SK-N-SH (cell line): Measurements from ENCODE around the gene DLG2. TPM values are rescaled to one million over a fixed set of nuclear protein-coding genes. Genes with fewer than 3 reads are reported as not detected.

ENCODE experiments used
- CTCF ChIA-PET: fragments of 300-600, 350-600 bp; formaldehyde crosslinking; extraction: SDS; loops from one replicate; lab custom pipeline; 2021; lab: Yijun Ruan, JAX
- POLR2A ChIA-PET: fragments of 350-600 bp; sonication (Branson Sonifier 250); formaldehyde crosslinking; extraction: SDS; loops from one replicate; lab custom pipeline; 2020; ENCODE audit warnings: antibody characterized with exemption, inconsistent platforms; lab: Yijun Ruan, JAX
- DNase-seq: peaks from one replicate; pipeline ENCODE4 v3.0.0; 2012
- H2AFZ ChIP-seq: fragments of 200-600 bp; sonication (generic); 2 replicates; pipeline ENCODE4 v1.8.1; 2016; ENCODE audit warnings: antibody characterized with exemption, mild to moderate bottlenecking, low read depth
- H3F3A ChIP-seq: fragments of 200-600 bp; sonication (generic); replicated peaks from 2 replicates; pipeline ENCODE3; 2016; ENCODE audit warnings: antibody characterized with exemption, mild to moderate bottlenecking; ENCODE audit not compliant: insufficient read depth
- H3K27ac ChIP-seq, 2 experiments: fragments of 200-500 bp in 1 of 2; fragments of 200-600 bp in 1 of 2; sonication (Bioruptor generic) in 1 of 2; sonication (generic), shearing (Covaris generic) in 1 of 2; 2 replicates each; pipeline versions ENCODE4 v1.5.1 to v1.6.1; 2014 to 2016; ENCODE audit warnings: low read depth in 2 of 2, inconsistent platforms in 1 of 2, low read length in 1 of 2, mild to moderate bottlenecking in 1 of 2, mixed read lengths in 1 of 2
- H3K27me3 ChIP-seq: fragments of 200-600 bp; sonication (generic), shearing (Covaris generic); 2 replicates; pipeline ENCODE4 v1.6.1; 2016; ENCODE audit warnings: mixed run types; ENCODE audit not compliant: insufficient read depth
- H3K36me3 ChIP-seq, 2 experiments: fragments of 200-500 bp in 1 of 2; fragments of 200-600 bp in 1 of 2; sonication (Bioruptor generic) in 1 of 2; sonication (generic) in 1 of 2; replicated peaks in 1 of 2; 2 replicates each; pipeline versions ENCODE3 to v1.5.1; 2014 to 2016; ENCODE audit warnings: low read length in 1 of 2, mild to moderate bottlenecking in 1 of 2; ENCODE audit not compliant: insufficient read depth in 2 of 2, control insufficient read depth in 1 of 2
- H3K4me1 ChIP-seq, 2 experiments: fragments of 200-500 bp in 1 of 2; fragments of 200-600 bp in 1 of 2; sonication (Bioruptor generic) in 1 of 2; sonication (generic), shearing (Covaris generic) in 1 of 2; 2 replicates each; pipeline versions ENCODE4 v1.5.1 to v1.6.1; 2014 to 2016; ENCODE audit warnings: low read depth in 1 of 2, low read length in 1 of 2, mixed run types in 1 of 2; ENCODE audit not compliant: insufficient read depth in 2 of 2, control insufficient read depth in 1 of 2
- H3K4me2 ChIP-seq: fragments of 200-600 bp; sonication (generic), shearing (Covaris generic); 2 replicates; pipeline ENCODE4 v1.6.1; 2017; ENCODE audit warnings: mixed run types
- H3K4me3 ChIP-seq, 2 experiments: fragments of 200-500 bp in 1 of 2; fragments of 200-600 bp in 1 of 2; sonication (Bioruptor generic) in 1 of 2; sonication (generic), shearing (Covaris generic) in 1 of 2; 2 replicates each; pipeline versions ENCODE4 v1.5.1 to v1.8.1; 2014 to 2016; ENCODE audit warnings: low read depth in 2 of 2, inconsistent platforms in 1 of 2, low read length in 1 of 2, mild to moderate bottlenecking in 1 of 2, mixed read lengths in 1 of 2, moderate library complexity in 1 of 2
- H3K79me2 ChIP-seq: fragments of 200-600 bp; sonication (generic); 2 replicates; pipeline ENCODE4 v1.8.1; 2017; ENCODE audit warnings: mild to moderate bottlenecking; ENCODE audit not compliant: insufficient read depth
- H3K9ac ChIP-seq: fragments of 200-600 bp; sonication (generic); 2 replicates; pipeline ENCODE4 v1.6.1; 2017; ENCODE audit warnings: mixed run types
- H3K9me2 ChIP-seq: fragments of 200-600 bp; sonication (generic); 2 replicates; pipeline ENCODE4 v1.6.1; 2017; ENCODE audit warnings: mixed run types
- H3K9me3 ChIP-seq: fragments of 200-600 bp; sonication (generic); 2 replicates; pipeline ENCODE4 v1.6.1; 2017; ENCODE audit warnings: mixed run types, mild to moderate bottlenecking, moderate library complexity
- H4K20me1 ChIP-seq: fragments of 200-600 bp; sonication (generic); 2 replicates; pipeline ENCODE4 v1.6.1; 2017; ENCODE audit warnings: mild to moderate bottlenecking, mixed run types; ENCODE audit not compliant: insufficient read depth
- CHD2 ChIP-seq: fragments of 150-350 bp; IDR thresholded peaks from 2 replicates; pipeline ENCODE4 v1.6.1; 2018; ENCODE audit warnings: low read length; ENCODE audit not compliant: partially characterized antibody
- ELF1 ChIP-seq: IDR thresholded peaks from 2 replicates; pipeline ENCODE4 v1.4.0; 2012
- EP300 ChIP-seq, 2 experiments: IDR thresholded peaks; 2 replicates each; pipeline versions ENCODE4 v1.4.0 to v1.6.1; 2012; ENCODE audit warnings: borderline replicate concordance in 1 of 2, low read depth in 1 of 2, low read length in 1 of 2
- FOXM1 ChIP-seq: IDR thresholded peaks from 2 replicates; pipeline ENCODE4 v1.4.0; 2012; ENCODE audit warnings: low read depth, mild to moderate bottlenecking
- GABPA ChIP-seq: IDR thresholded peaks from 2 replicates; pipeline ENCODE4 v1.4.0; 2012; ENCODE audit warnings: low read depth, mild to moderate bottlenecking
- GATA2 ChIP-seq: sonication (generic); formaldehyde crosslinking; IDR thresholded peaks from 2 replicates; pipeline ENCODE4 v1.5.0; 2020; ENCODE audit warnings: mild to moderate bottlenecking, missing genetic modification reagents
- JUND ChIP-seq: IDR thresholded peaks from 2 replicates; pipeline ENCODE4 v1.4.0; 2012
- MEF2A ChIP-seq: IDR thresholded peaks from 2 replicates; pipeline ENCODE4 v1.4.0; 2012; ENCODE audit warnings: low read depth, borderline replicate concordance
- POLR2AphosphoS5 ChIP-seq: IDR thresholded peaks from 2 replicates; pipeline ENCODE4 v1.6.1; 2012; ENCODE audit warnings: low read depth, low read length
- RAD21 ChIP-seq: IDR thresholded peaks from 2 replicates; pipeline ENCODE4 v1.6.1; 2012; ENCODE audit warnings: mild to moderate bottlenecking, low read length
- RCOR1 ChIP-seq: fragments of 150-350 bp; IDR thresholded peaks from 2 replicates; pipeline ENCODE4 v1.6.1; 2017; ENCODE audit warnings: antibody characterized with exemption, low read length
- RFX5 ChIP-seq: IDR thresholded peaks from 2 replicates; pipeline ENCODE4 v1.6.1; 2012; ENCODE audit warnings: mild to moderate bottlenecking, improper control_type of control experiment, low read length
- RXRA ChIP-seq: IDR thresholded peaks from 2 replicates; pipeline ENCODE4 v1.4.0; 2012; ENCODE audit warnings: low read depth, mild to moderate bottlenecking, borderline replicate concordance
- YY1 ChIP-seq: IDR thresholded peaks from 2 replicates; pipeline ENCODE4 v1.4.0; 2012; ENCODE audit warnings: low read depth, mild to moderate bottlenecking
- WGBS: methylation state at CpG from one replicate; pipeline ENCODE4 v1.1.6; 2017; ENCODE audit warnings: low lambda C conversion rate; 5-methylcytosine and 5-hydroxymethylcytosine counted together
- polyA plus RNA-seq, 3 experiments: library from polyadenylated mRNA; depleted of rRNA; stranded (reverse); fragments of >200 nt; gene quantifications; 2 replicates each; pipeline ENCODE4 v1.2.3, GENCODE V29; 2012
- TF ChIP-seq, protein P1 (sequence below): IDR thresholded peaks from 2 replicates; pipeline ENCODE4 v1.4.0; 2012; ENCODE audit warnings: low read depth, borderline replicate concordance
- TF ChIP-seq, protein P2 (sequence below): fragments of 200-600 bp; sonication (generic); IDR thresholded peaks from 2 replicates; pipeline ENCODE4 v1.6.1; 2017; ENCODE audit warnings: antibody characterized with exemption, mild to moderate bottlenecking, moderate library complexity
- TF ChIP-seq, protein P3 (sequence below): IDR thresholded peaks from 2 replicates; pipeline ENCODE4 v1.4.0; 2012; ENCODE audit warnings: low read depth, borderline replicate concordance
- TF ChIP-seq, protein P4 (sequence below): IDR thresholded peaks from 2 replicates; pipeline ENCODE4 v1.4.0; 2012; ENCODE audit warnings: low read depth
- TF ChIP-seq, protein P5 (sequence below): IDR thresholded peaks from 2 replicates; pipeline ENCODE4; 2012
- TF ChIP-seq, protein P6 (sequence below): fragments of 150-350 bp; IDR thresholded peaks from 2 replicates; pipeline ENCODE4 v1.6.1; 2017; ENCODE audit warnings: antibody characterized with exemption, low read length, low read depth, borderline replicate concordance

The DLG2 gene
- polyA plus RNA-seq, 1 of the 3 experiments (the other 2 are of a cell fraction), result 0.21 TPM

DNA sequence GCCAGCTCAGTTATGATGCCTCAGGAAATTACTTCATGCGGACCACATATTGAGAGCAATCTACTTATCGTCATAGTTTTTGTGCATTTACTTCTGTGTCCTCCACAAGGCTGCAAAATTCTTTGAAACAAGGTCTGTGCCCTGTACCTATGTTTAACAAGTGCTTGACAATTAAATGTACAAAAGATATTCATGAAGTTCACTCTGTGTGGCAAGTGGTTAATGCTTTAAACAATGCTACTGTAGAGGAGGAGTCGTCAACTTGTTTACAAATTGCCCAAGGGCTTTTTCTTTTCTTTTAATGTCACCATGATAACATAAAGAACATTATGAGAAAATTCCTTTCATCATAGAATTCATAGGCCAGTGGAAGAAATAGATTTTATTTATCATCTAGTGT, 1469.5 kb downstream of the DLG2 start:
- Histone ChIP-seq H3K36me3 (no peaks in the 10 kb centered on the region), H3K9ac (no peak overlapping the region), H2AFZ (no peak overlapping the region), H3K4me2 (no peak overlapping the region), H4K20me1 (no peaks in the 10 kb centered on the region), H3K9me2 (no peaks in the 10 kb centered on the region), H3K27me3 (no peaks in the 10 kb centered on the region), H3K79me2 (no peaks in the 10 kb centered on the region), H3K4me1 (no peaks in the 10 kb centered on the region; a peak in 1 of 4 replicates), H3F3A (no peaks in the 10 kb centered on the region), H3K9me3 (no peaks in the 10 kb centered on the region), H3K4me3 (no peak overlapping the region), H3K27ac (no peak overlapping the region)
- TF ChIP-seq, protein P1, sequence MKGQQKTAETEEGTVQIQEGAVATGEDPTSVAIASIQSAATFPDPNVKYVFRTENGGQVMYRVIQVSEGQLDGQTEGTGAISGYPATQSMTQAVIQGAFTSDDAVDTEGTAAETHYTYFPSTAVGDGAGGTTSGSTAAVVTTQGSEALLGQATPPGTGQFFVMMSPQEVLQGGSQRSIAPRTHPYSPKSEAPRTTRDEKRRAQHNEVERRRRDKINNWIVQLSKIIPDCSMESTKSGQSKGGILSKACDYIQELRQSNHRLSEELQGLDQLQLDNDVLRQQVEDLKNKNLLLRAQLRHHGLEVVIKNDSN, result no peak
- TF ChIP-seq EP300 (IDR thresholded peaks at IDR 0.05; ENCODE audit: borderline replicate concordance in 1 of 2, low read depth in 1 of 2, low read length in 1 of 2), result no peak
- TF ChIP-seq YY1, result no peak
- TF ChIP-seq RFX5, result no peak
- TF ChIP-seq RCOR1, result no peak
- TF ChIP-seq FOXM1, result no peak
- TF ChIP-seq RAD21, result no peak
- TF ChIP-seq, protein P2, sequence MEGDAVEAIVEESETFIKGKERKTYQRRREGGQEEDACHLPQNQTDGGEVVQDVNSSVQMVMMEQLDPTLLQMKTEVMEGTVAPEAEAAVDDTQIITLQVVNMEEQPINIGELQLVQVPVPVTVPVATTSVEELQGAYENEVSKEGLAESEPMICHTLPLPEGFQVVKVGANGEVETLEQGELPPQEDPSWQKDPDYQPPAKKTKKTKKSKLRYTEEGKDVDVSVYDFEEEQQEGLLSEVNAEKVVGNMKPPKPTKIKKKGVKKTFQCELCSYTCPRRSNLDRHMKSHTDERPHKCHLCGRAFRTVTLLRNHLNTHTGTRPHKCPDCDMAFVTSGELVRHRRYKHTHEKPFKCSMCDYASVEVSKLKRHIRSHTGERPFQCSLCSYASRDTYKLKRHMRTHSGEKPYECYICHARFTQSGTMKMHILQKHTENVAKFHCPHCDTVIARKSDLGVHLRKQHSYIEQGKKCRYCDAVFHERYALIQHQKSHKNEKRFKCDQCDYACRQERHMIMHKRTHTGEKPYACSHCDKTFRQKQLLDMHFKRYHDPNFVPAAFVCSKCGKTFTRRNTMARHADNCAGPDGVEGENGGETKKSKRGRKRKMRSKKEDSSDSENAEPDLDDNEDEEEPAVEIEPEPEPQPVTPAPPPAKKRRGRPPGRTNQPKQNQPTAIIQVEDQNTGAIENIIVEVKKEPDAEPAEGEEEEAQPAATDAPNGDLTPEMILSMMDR, result no peak
- TF ChIP-seq, protein P3, sequence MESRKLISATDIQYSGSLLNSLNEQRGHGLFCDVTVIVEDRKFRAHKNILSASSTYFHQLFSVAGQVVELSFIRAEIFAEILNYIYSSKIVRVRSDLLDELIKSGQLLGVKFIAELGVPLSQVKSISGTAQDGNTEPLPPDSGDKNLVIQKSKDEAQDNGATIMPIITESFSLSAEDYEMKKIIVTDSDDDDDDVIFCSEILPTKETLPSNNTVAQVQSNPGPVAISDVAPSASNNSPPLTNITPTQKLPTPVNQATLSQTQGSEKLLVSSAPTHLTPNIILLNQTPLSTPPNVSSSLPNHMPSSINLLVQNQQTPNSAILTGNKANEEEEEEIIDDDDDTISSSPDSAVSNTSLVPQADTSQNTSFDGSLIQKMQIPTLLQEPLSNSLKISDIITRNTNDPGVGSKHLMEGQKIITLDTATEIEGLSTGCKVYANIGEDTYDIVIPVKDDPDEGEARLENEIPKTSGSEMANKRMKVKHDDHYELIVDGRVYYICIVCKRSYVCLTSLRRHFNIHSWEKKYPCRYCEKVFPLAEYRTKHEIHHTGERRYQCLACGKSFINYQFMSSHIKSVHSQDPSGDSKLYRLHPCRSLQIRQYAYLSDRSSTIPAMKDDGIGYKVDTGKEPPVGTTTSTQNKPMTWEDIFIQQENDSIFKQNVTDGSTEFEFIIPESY, result no peak
- TF ChIP-seq JUND, result no peak
- TF ChIP-seq, protein P4, sequence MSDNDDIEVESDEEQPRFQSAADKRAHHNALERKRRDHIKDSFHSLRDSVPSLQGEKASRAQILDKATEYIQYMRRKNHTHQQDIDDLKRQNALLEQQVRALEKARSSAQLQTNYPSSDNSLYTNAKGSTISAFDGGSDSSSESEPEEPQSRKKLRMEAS, result no peak
- no peak for TF ChIP-seq POLR2AphosphoS5
- TF ChIP-seq GABPA, result no peak
- no peak for TF ChIP-seq CHD2
- TF ChIP-seq MEF2A, result no peak
- no peak for TF ChIP-seq ELF1
- TF ChIP-seq, protein P5, sequence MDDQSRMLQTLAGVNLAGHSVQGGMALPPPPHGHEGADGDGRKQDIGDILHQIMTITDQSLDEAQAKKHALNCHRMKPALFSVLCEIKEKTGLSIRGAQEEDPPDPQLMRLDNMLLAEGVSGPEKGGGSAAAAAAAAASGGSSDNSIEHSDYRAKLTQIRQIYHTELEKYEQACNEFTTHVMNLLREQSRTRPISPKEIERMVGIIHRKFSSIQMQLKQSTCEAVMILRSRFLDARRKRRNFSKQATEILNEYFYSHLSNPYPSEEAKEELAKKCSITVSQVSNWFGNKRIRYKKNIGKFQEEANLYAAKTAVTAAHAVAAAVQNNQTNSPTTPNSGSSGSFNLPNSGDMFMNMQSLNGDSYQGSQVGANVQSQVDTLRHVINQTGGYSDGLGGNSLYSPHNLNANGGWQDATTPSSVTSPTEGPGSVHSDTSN, result no peak
- TF ChIP-seq RXRA, result no peak
- TF ChIP-seq, protein P6, sequence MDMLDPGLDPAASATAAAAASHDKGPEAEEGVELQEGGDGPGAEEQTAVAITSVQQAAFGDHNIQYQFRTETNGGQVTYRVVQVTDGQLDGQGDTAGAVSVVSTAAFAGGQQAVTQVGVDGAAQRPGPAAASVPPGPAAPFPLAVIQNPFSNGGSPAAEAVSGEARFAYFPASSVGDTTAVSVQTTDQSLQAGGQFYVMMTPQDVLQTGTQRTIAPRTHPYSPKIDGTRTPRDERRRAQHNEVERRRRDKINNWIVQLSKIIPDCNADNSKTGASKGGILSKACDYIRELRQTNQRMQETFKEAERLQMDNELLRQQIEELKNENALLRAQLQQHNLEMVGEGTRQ, result no peak
- no peak for TF ChIP-seq GATA2 (CRISPR knock-in tag)
- 64% methylated on average over 3 of the region's 3 CpGs for WGBS
- CTCF ChIA-PET, result interaction anchor here (1.1 kb wide), 1 partner anchor 15 kb away, joined by 4 read pairs; no protein-coding TSS in a partner anchor
- DNase-seq, result no peak
- POLR2A ChIA-PET, result no interaction called here
